ENCODE results near the gene CLCN6.

- no peak for TF ChIP-seq MAX (IDR thresholded peaks at IDR 0.05)
- TF ChIP-seq CTCF (IDR thresholded peaks at IDR 0.05 in 2 of 3, conservative IDR thresholded peaks at IDR 0.05 in 1 of 3; ENCODE audit: borderline replicate concordance in 1 of 3, insufficient read depth in 1 of 3, low read depth in 2 of 3, low read length in 2 of 3), result no peak
- TF ChIP-seq REST (IDR thresholded peaks at IDR 0.05; ENCODE audit: low read depth), result no peak
- TF ChIP-seq POLR2A (IDR thresholded peaks at IDR 0.05; ENCODE audit: borderline replicate concordance, extremely low read depth, insufficient read depth, insufficient read length), result no peak
- TF ChIP-seq ZNF274 (IDR thresholded peaks at IDR 0.05; ENCODE audit: low read depth, low read length), result no peak
- TF ChIP-seq ATF3 (IDR thresholded peaks at IDR 0.05), result no peak
- no peak for TF ChIP-seq FOSL1 (IDR thresholded peaks at IDR 0.05; ENCODE audit: low read depth)
- TF ChIP-seq EZH2 (IDR thresholded peaks at IDR 0.05), result no peak
- TF ChIP-seq POLR2AphosphoS5 (IDR thresholded peaks at IDR 0.05; ENCODE audit: low read depth, low read length), result no peak
- no peak for TF ChIP-seq CEBPB (IDR thresholded peaks at IDR 0.05; ENCODE audit: low read depth)
- no peak for TF ChIP-seq SIN3A (IDR thresholded peaks at IDR 0.05; ENCODE audit: low read depth)
- no peak for TF ChIP-seq JUND (IDR thresholded peaks at IDR 0.05)
- no peak for TF ChIP-seq ELF1 (IDR thresholded peaks at IDR 0.05; ENCODE audit: borderline replicate concordance, low read depth)
Observed at GRCh38 chr1:11828511-11828910, 22.5 kb downstream of the CLCN6 start.

Measured in HCT116 (cell line).